Keratinocyte (primary cell): Measurements from ENCODE around the gene C1QTNF3. TPM values are rescaled to one million over a fixed set of nuclear protein-coding genes. Genes with fewer than 3 reads are reported as not detected.
"Not testable (repeated sequence)": the region's sequence is repeated elsewhere in the genome, so short reads cannot be mapped to it uniquely, and the experiment has no call there.

Experiments
- DNase-seq: peaks from one replicate; pipeline ENCODE4 v3.0.0-alpha.2; 2011; ENCODE audit warnings: low read depth, missing footprints, low spot score
- FAIRE-seq: peaks from 2 replicates; lab custom pipeline; 2011; peaks lifted over from hg19 to GRCh38; lab: Jason Lieb, UNC
- H2AFZ ChIP-seq: 2 replicates; pipeline ENCODE4 v1.6.0; 2012; ENCODE audit warnings: low read length, control low read depth, inconsistent platforms; ENCODE audit not compliant: control insufficient read depth
- H3K27ac ChIP-seq: 2 replicates; pipeline ENCODE4 v1.5.1; 2011; ENCODE audit warnings: low read length; ENCODE audit not compliant: control insufficient read depth, insufficient read depth
- H3K27me3 ChIP-seq: 3 replicates; pipeline ENCODE4 v1.6.0; 2011; ENCODE audit warnings: low read length; ENCODE audit not compliant: control insufficient read depth, insufficient read depth; ENCODE audit errors: extremely low read depth
- H3K36me3 ChIP-seq, 2 experiments: 2 replicates in 1 of 2; 3 replicates in 1 of 2; pipeline ENCODE4 v1.5.1; 2011; ENCODE audit warnings: low read length in 2 of 2, mild to moderate bottlenecking in 1 of 2; ENCODE audit not compliant: control insufficient read depth in 2 of 2, insufficient read depth in 2 of 2; ENCODE audit errors: extremely low read depth in 1 of 2
- H3K4me1 ChIP-seq: 3 replicates; pipeline ENCODE4 v1.5.1; 2011; ENCODE audit warnings: low read length; ENCODE audit not compliant: control insufficient read depth, insufficient read depth; ENCODE audit errors: extremely low read depth
- H3K4me2 ChIP-seq: 3 replicates; pipeline ENCODE4 v1.6.0; 2011; ENCODE audit warnings: low read depth, low read length; ENCODE audit not compliant: control insufficient read depth, insufficient read depth; ENCODE audit errors: extremely low read depth
- H3K4me3 ChIP-seq, 3 experiments: fragments of 200-600 bp in 1 of 3; sonication (generic) in 1 of 3; 2 replicates in 2 of 3; 3 replicates in 1 of 3; pipeline ENCODE4 v1.5.1; 2011 to 2016; ENCODE audit warnings: low read length in 3 of 3, mild to moderate bottlenecking in 3 of 3, control low read depth in 2 of 3, inconsistent platforms in 1 of 3, low read depth in 1 of 3, mixed read lengths in 1 of 3, mixed run types in 1 of 3, moderate library complexity in 1 of 3; ENCODE audit not compliant: control insufficient read depth in 2 of 3, insufficient read depth in 2 of 3; ENCODE audit errors: extremely low read depth in 1 of 3
- H3K79me2 ChIP-seq: 2 replicates; pipeline ENCODE4 v1.6.0; 2012; ENCODE audit warnings: low read length; ENCODE audit not compliant: control insufficient read depth, insufficient read depth
- H3K9ac ChIP-seq: 3 replicates; pipeline ENCODE4 v1.6.0; 2011; ENCODE audit warnings: low read length; ENCODE audit not compliant: control insufficient read depth, insufficient read depth; ENCODE audit errors: extremely low read depth
- H3K9me1 ChIP-seq: 3 replicates; pipeline ENCODE4 v1.6.0; 2011; ENCODE audit warnings: low read length; ENCODE audit not compliant: control insufficient read depth, insufficient read depth; ENCODE audit errors: extremely low read depth
- H3K9me3 ChIP-seq: 2 replicates; pipeline ENCODE4 v1.5.1; 2012; ENCODE audit warnings: low read depth, low read length; ENCODE audit not compliant: control insufficient read depth
- H4K20me1 ChIP-seq: 3 replicates; pipeline ENCODE4 v1.6.0; 2011; ENCODE audit warnings: low read length; ENCODE audit not compliant: control insufficient read depth, insufficient read depth; ENCODE audit errors: extremely low read depth
- EZH2 ChIP-seq: IDR thresholded peaks from one replicate; pipeline ENCODE4 v1.6.1; 2012; ENCODE audit warnings: inconsistent platforms, mild to moderate bottlenecking, low read length, moderate library complexity
- dilution Hi-C: fragments of 300-500 bp; cut with MboI; formaldehyde crosslinking; loops from one replicate; pipeline ENCODE4 v1.7.0; 2020; ENCODE audit warnings: low sequenced_read_pairs; ENCODE audit not compliant: extremely low pct_ligation_motif_present
- polyA plus RNA-seq, 5 experiments: library from polyadenylated mRNA; depleted of rRNA in 3 of 5; stranded (reverse) in 3 of 5; stranded (forward) in 1 of 5; unstranded in 1 of 5; fragments of >200 nt; gene quantifications; 1 replicate in 1 of 5; 2 replicates in 3 of 5; 3 replicates in 1 of 5; pipeline versions ENCODE4 v1.2.1 to v1.2.3, GENCODE V29; 2011 to 2012; ENCODE audit warnings: missing spikeins in 2 of 5, low read depth in 1 of 5, low replicate concordance in 1 of 5
- TF ChIP-seq, protein P1 (sequence below), 3 experiments: IDR thresholded peaks in 1 of 3; conservative IDR thresholded peaks in 1 of 3; optimal IDR thresholded peaks in 1 of 3; 2 replicates in 2 of 3; 3 replicates in 1 of 3; pipeline versions ENCODE3 to v1.5.1; 2011; ENCODE audit warnings: low read length in 3 of 3, mild to moderate bottlenecking in 3 of 3, moderate library complexity in 2 of 3, control low read depth in 1 of 3, inconsistent platforms in 1 of 3; ENCODE audit not compliant: insufficient read depth in 2 of 3; ENCODE audit errors: extremely low read depth in 1 of 3

Gene C1QTNF3
- polyA plus RNA-seq, 1 donor (not counting 4 experiments of a cell fraction or from before 2014, with no cell fraction given): 1.0 TPM

DNA sequence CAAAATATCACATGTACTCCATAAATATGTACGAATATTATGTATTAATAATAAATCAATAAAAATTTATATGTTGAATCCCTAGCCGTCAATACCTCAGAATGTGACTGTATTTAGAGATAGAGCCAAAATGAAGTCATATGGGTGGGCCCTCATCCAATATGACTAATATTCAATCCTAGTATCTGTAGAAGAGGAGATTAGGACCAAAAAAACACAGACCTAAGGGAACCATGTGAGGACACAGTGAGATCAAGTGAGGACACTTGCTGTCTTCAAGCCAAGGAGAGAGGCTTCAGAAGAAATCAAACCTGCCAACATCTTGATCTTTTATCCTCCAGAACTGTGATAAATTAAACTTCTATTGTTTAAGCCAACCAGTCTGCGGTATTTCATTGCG, 31.5 kb downstream of the C1QTNF3 start:
- TF ChIP-seq, protein P1, sequence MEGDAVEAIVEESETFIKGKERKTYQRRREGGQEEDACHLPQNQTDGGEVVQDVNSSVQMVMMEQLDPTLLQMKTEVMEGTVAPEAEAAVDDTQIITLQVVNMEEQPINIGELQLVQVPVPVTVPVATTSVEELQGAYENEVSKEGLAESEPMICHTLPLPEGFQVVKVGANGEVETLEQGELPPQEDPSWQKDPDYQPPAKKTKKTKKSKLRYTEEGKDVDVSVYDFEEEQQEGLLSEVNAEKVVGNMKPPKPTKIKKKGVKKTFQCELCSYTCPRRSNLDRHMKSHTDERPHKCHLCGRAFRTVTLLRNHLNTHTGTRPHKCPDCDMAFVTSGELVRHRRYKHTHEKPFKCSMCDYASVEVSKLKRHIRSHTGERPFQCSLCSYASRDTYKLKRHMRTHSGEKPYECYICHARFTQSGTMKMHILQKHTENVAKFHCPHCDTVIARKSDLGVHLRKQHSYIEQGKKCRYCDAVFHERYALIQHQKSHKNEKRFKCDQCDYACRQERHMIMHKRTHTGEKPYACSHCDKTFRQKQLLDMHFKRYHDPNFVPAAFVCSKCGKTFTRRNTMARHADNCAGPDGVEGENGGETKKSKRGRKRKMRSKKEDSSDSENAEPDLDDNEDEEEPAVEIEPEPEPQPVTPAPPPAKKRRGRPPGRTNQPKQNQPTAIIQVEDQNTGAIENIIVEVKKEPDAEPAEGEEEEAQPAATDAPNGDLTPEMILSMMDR (optimal IDR thresholded peaks at IDR 0.05 in 1 of 3, IDR thresholded peaks at IDR 0.05 in 1 of 3, conservative IDR thresholded peaks at IDR 0.05 in 1 of 3; ENCODE audit: extremely low read depth in 1 of 3, insufficient read depth in 2 of 3, low read length in 3 of 3): no peak
- TF ChIP-seq EZH2: no peak
- no peaks in the 10 kb centered on the region for H3K27me3 ChIP-seq
- H2AFZ ChIP-seq: no peak overlapping the region
- H3K4me1 ChIP-seq: peaks cover 20% of the 10 kb centered on the region
- H4K20me1 ChIP-seq: no peaks in the 10 kb centered on the region
- H3K79me2 ChIP-seq: peaks cover 2% of the 10 kb centered on the region
- no peak overlapping the region for H3K4me3 ChIP-seq
- H3K9me1 ChIP-seq: no peaks in the 10 kb centered on the region
- H3K4me2 ChIP-seq: no peak overlapping the region
- H3K9me3 ChIP-seq: no peaks in the 10 kb centered on the region
- DNase-seq: no peak
- no peak for FAIRE-seq
- H3K36me3 ChIP-seq: no peaks in the 10 kb centered on the region
- dilution Hi-C loops: no loop called here
- H3K27ac ChIP-seq: no peak overlapping the region
- no peak overlapping the region for H3K9ac ChIP-seq

DNA sequence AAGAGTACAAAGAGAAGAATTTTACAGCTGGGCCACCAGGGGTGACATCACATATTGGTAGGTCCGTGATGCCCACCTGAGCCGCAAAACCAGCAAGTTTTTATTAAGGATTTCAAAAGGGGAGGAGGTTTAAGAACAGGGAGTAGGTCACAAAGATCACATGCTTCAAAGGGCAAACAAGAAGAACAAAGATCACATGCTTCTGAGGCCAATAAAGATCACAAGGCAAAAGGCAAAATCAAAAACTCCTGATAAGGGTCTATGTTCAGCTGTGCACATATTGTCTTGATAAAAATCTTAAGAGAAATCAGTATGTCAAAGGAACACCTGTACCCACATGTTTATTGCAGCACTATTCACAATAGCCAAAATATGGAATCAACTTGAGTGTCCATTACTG, 32.9 kb downstream of the C1QTNF3 start:
- dilution Hi-C loops, H3K4me2 ChIP-seq: not testable (repeated sequence)

DNA sequence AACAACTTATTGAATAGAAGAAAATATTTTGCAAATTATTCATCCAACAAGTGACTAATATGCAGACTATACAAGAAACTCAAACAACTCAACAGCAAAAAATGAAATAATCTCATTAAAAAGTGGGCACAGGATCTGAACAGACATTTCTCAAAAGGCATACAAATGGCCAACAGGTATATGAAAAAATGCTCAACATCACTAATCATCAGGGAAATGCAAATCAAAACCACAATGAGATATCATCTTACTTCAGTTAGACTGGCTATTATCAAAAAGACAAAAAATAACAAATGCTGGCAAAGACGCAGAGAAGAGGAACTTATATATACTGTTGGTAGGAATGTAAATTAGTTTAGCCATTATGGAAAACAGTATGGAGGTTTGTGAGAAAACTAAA, 33.4 kb downstream of the C1QTNF3 start:
- Histone ChIP-seq H3K79me2 (peaks cover 2% of the 10 kb centered on the region), H3K9me1 (no peaks in the 10 kb centered on the region), H3K9me3 (no peaks in the 10 kb centered on the region), H3K4me3 (no peak overlapping the region), H3K4me2 (peak overlapping the region; percentile 93), H3K4me1 (peaks cover 26% of the 10 kb centered on the region), H3K27ac (no peak overlapping the region), H3K27me3 (no peaks in the 10 kb centered on the region), H4K20me1 (no peaks in the 10 kb centered on the region), H3K9ac (no peak overlapping the region), H2AFZ (no peak overlapping the region), H3K36me3 (no peaks in the 10 kb centered on the region)
- no peak for DNase-seq
- dilution Hi-C loops: no loop called here
- TF ChIP-seq, protein P1 (optimal IDR thresholded peaks at IDR 0.05 in 1 of 3, IDR thresholded peaks at IDR 0.05 in 1 of 3, conservative IDR thresholded peaks at IDR 0.05 in 1 of 3; ENCODE audit: extremely low read depth in 1 of 3, insufficient read depth in 2 of 3, low read length in 3 of 3): no peak
- TF ChIP-seq EZH2: no peak
- no peak for FAIRE-seq

More for the DNA sequence above, 32.9 kb downstream of the C1QTNF3 start:
- not testable (repeated sequence) for H3K9me1 ChIP-seq, H3K4me3 ChIP-seq, H3K27ac ChIP-seq, H4K20me1 ChIP-seq, H3K36me3 ChIP-seq, H3K27me3 ChIP-seq, H3K9ac ChIP-seq, H3K9me3 ChIP-seq, H3K79me2 ChIP-seq, DNase-seq, H2AFZ ChIP-seq, FAIRE-seq
- H3K4me1 ChIP-seq: peaks cover 26% of the 10 kb centered on the region
